ENCODE results near the gene VWA1. TPM values are rescaled to one million over a fixed set of nuclear protein-coding genes. Genes with fewer than 3 reads are reported as not detected.
"Not testable (repeated sequence)": the region's sequence is repeated elsewhere in the genome, so short reads cannot be mapped to it uniquely, and the experiment has no call there.

The VWA1 gene
- total and polyA plus RNA-seq, 9 donors = 32.9 to 99.5 (median 68.1) TPM

DNA sequence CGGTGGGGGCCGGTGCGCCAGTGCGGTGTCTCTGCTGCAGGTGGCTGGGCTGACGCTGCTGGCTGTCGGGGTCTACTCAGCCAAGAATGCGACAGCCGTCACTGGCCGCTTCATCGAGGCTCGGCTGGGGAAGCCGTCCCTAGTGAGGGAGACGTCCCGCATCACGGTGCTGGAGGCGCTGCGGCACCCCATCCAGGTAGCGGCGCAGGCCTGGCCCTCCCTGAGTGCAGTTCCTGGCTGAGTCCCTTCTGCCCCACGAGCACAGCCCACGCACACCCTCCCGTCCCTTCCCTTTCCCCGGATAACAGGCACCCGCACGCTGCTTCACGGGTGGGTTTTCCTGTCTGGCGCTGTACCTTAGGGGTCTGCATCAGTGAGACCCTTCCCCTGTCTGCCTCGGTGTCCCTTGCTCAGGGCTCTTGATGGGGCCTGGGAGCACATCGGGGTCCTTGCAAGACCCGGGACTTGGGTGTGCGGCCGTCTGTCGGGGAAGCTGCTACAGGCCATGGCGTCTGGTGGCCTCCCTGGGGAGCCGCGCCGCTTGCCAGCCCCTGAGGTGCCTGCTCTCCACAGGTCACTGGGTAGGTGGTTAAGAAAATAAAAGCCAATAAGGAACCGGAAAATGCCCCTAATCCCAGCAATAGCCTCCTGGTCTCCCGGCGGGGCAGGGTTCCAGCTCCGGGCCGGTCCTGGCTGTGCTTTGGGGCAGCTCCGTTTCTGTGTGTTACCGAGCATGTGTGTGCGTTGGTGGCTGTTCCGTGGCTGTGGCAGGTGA, 49.7 kb downstream of the VWA1 start:
- WGBS (ENCODE audit: insufficient coverage) = 88% methylated on average over 22 of the region's 46 CpGs
- H3K27ac ChIP-seq (ENCODE audit: low read length); H3K4me3 ChIP-seq (ENCODE audit: low read length); DNase-seq; H3K27me3 ChIP-seq (ENCODE audit: control insufficient read depth, insufficient read depth, low read length); H3K4me1 ChIP-seq (ENCODE audit: control insufficient read depth, insufficient read depth, low read length); H3K9me3 ChIP-seq (replicated peaks; ENCODE audit: control insufficient read depth, low read depth, low read length): not testable (repeated sequence)
- peaks cover 60% of the 10 kb centered on the region for H3K36me3 ChIP-seq (ENCODE audit: control insufficient read depth, insufficient read depth, low read length)

DNA sequence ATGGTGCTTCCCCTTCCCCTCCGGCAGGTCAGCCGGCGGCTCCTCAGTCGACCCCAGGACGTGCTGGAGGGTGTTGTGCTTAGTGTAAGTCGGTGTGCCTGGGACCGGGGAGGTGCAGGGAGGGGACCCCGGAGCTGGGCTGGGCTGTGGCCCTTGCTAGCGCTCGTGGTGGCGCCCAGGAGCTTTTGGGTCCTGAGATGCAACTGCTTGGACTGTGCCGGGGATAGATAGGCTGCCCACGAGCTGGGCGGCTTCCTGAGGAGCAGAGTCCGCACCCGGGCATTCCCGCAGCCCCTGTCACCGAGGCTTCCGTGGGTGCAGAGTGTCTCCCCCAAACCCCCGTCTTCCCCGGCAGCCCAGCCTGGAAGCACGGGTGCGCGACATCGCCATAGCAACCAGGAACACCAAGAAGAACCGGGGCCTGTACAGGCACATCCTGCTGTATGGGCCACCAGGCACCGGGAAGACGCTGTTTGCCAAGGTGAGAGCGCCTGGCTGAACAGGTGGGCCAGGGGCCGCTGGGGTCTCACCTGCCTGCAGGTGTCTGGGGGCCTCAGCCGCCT, 50.3 kb downstream of the VWA1 start:
- not testable (repeated sequence) for H3K27me3 ChIP-seq (ENCODE audit: control insufficient read depth, insufficient read depth, low read length); DNase-seq; H3K27ac ChIP-seq (ENCODE audit: low read length); H3K4me3 ChIP-seq (ENCODE audit: low read length); H3K4me1 ChIP-seq (ENCODE audit: control insufficient read depth, insufficient read depth, low read length); H3K9me3 ChIP-seq (replicated peaks; ENCODE audit: control insufficient read depth, low read depth, low read length)
- peaks cover 61% of the 10 kb centered on the region for H3K36me3 ChIP-seq (ENCODE audit: control insufficient read depth, insufficient read depth, low read length)
- WGBS (ENCODE audit: insufficient coverage) = 93% methylated on average over 22 of the region's 31 CpGs

DNA sequence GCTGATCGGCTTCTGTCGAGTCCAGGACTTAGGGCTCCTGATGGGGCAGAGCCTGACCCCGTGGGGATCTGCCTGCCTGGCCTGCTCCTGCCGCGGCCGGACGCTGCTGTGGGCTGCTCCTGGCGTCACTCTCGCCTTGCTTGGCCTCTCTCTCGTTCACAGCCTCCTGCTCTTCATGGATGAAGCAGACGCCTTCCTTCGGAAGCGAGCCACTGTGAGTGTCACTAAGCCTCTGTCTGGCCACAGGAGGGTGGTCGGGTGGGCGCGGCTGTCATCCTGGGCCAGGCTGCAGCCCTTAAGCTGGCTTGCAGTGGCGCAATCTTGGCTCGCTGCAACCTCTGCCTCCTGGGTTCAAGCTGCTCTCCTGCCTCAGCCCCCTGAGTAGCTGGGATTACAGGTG, 52.2 kb downstream of the VWA1 start:
- Histone ChIP-seq H3K4me1 (ENCODE audit: control insufficient read depth, insufficient read depth, low read length) (no peaks in the 10 kb centered on the region), H3K4me3 (ENCODE audit: low read length) (no peak overlapping the region), H3K36me3 (ENCODE audit: control insufficient read depth, insufficient read depth, low read length) (peaks cover 68% of the 10 kb centered on the region), H3K27me3 (ENCODE audit: control insufficient read depth, insufficient read depth, low read length) (no peaks in the 10 kb centered on the region), H3K27ac (ENCODE audit: low read length) (no peak overlapping the region), H3K9me3 (replicated peaks; ENCODE audit: control insufficient read depth, low read depth, low read length) (peaks cover 5% of the 10 kb centered on the region)
- no peak for DNase-seq
- 94% methylated on average over 16 of the region's 18 CpGs for WGBS (ENCODE audit: insufficient coverage)

DNA sequence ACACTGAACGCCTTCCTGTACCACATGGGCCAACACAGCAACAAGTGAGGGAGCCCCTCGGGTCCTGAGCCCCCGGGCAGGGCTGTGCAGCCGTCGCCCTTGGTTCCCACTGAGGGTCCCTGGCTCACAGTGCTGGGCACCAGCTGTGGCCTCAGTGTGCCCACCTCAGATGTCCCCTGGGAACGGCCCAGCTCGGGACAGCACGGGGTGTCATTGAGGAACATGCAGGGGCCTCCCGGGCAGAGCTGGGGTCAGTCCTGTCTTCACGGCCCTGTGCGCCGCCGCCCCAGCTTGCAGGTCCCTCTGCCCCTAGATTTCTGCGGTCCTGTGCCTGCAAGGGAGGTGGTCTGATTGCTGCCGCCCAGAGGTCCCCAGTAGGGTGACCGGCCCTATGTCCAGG, 53.7 kb downstream of the VWA1 start:
- H3K27ac ChIP-seq (ENCODE audit: low read length) = no peak overlapping the region
- no peaks in the 10 kb centered on the region for H3K27me3 ChIP-seq (ENCODE audit: control insufficient read depth, insufficient read depth, low read length)
- H3K4me3 ChIP-seq (ENCODE audit: low read length) = no peak overlapping the region
- H3K4me1 ChIP-seq (ENCODE audit: control insufficient read depth, insufficient read depth, low read length) = no peaks in the 10 kb centered on the region
- DNase-seq = no peak
- 96% methylated on average over 16 of the region's 16 CpGs for WGBS (ENCODE audit: insufficient coverage)
- H3K9me3 ChIP-seq (replicated peaks; ENCODE audit: control insufficient read depth, low read depth, low read length) = peaks cover 13% of the 10 kb centered on the region
- peaks cover 59% of the 10 kb centered on the region for H3K36me3 ChIP-seq (ENCODE audit: control insufficient read depth, insufficient read depth, low read length)

DNA sequence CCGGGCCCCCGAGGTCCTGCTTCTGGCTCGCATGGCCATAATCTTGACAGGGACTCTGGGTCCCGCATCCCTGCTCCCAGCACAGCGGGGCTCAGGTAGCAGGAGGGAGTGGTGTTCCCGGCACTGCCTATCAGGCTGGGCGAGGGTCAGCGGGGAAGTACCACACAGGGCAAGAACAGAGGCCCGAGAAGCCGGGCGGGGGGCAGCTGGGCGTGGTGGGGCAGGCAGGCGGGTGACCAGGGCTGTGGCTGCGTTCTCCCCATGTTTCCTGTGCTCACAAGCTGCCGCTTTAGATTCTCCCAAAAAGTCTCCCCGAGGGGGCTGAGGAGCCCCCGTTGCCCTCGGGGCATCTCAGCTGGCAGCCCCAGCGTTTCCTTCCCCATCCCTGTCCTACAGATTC, 54.4 kb downstream of the VWA1 start:
- WGBS (ENCODE audit: insufficient coverage) = 96% methylated on average over 18 of the region's 19 CpGs
- Histone ChIP-seq H3K36me3 (ENCODE audit: control insufficient read depth, insufficient read depth, low read length) (peaks cover 59% of the 10 kb centered on the region), H3K4me3 (ENCODE audit: low read length) (no peak overlapping the region)

DNA sequence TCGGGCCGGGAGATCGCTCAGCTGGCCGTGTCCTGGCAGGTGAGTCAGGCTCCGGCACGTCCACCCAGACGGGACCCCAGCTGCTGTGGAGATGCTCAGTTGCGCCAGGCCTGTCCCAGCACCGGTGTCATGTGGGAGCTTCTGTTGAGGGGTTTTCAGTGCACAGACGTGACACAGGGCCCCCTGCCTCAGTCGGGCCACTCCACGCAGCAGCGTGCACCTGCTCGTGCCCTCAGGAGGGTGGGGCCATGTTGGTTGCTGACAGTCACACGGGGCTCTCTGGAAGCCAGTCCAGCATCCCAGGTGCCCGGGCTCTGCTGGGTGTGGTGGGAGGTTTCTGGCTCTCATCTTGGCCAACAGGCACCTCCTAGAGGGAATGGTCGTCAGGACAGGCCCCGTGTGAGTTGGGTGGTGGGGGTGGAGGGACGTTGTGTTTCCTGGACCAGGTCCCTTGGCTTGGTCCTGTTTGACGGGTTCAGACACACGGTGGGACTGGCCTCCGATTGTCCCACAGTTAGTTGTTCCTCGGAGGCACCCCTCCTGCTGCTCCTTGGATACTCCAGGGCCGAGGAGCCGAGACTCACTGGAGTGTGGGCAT, 55.2 kb downstream of the VWA1 start:
- Histone ChIP-seq H3K4me1 (ENCODE audit: control insufficient read depth, insufficient read depth, low read length) (no peaks in the 10 kb centered on the region), H3K9me3 (replicated peaks; ENCODE audit: control insufficient read depth, low read depth, low read length) (peaks cover 13% of the 10 kb centered on the region), H3K27me3 (ENCODE audit: control insufficient read depth, insufficient read depth, low read length) (no peaks in the 10 kb centered on the region), H3K4me3 (ENCODE audit: low read length) (no peak overlapping the region), H3K36me3 (ENCODE audit: control insufficient read depth, insufficient read depth, low read length) (peaks cover 62% of the 10 kb centered on the region), H3K27ac (ENCODE audit: low read length) (no peak overlapping the region)
- 93% methylated on average over 18 of the region's 25 CpGs for WGBS (ENCODE audit: insufficient coverage)
- no peak for DNase-seq

More for the DNA sequence above, 54.4 kb downstream of the VWA1 start:
- Histone ChIP-seq H3K27me3 (ENCODE audit: control insufficient read depth, insufficient read depth, low read length) (no peaks in the 10 kb centered on the region), H3K4me1 (ENCODE audit: control insufficient read depth, insufficient read depth, low read length) (no peaks in the 10 kb centered on the region), H3K9me3 (replicated peaks; ENCODE audit: control insufficient read depth, low read depth, low read length) (peaks cover 13% of the 10 kb centered on the region), H3K27ac (ENCODE audit: low read length) (no peak overlapping the region)
- no peak for DNase-seq

DNA sequence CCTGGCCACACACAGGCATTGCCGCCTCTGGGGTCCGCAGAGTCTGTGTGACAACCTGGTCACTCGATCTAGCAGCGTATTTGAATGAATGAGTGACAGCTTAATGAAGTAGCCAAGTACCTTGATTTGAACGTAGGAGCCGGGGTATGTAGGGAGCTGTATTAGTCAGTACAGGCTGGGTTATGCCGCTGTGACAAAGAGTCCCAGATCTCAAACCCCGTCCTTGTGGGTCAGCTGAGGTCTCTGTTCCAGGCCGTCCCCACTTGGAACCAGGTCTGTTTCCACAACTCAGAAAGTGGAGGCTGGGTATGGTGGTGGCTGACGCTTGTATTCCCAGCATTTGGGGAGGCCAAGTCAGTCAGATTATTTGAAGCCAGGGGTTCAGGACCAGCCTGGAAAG, 56.1 kb downstream of the VWA1 start:
- WGBS (ENCODE audit: insufficient coverage) = 96% methylated on average over 9 of the region's 10 CpGs
- no peaks in the 10 kb centered on the region for H3K27me3 ChIP-seq (ENCODE audit: control insufficient read depth, insufficient read depth, low read length)
- no peak overlapping the region for H3K27ac ChIP-seq (ENCODE audit: low read length)
- H3K4me1 ChIP-seq (ENCODE audit: control insufficient read depth, insufficient read depth, low read length) = no peaks in the 10 kb centered on the region
- peaks cover 13% of the 10 kb centered on the region for H3K9me3 ChIP-seq (replicated peaks; ENCODE audit: control insufficient read depth, low read depth, low read length)
- H3K4me3 ChIP-seq (ENCODE audit: low read length) = no peak overlapping the region
- no peak for DNase-seq
- H3K36me3 ChIP-seq (ENCODE audit: control insufficient read depth, insufficient read depth, low read length) = peaks cover 62% of the 10 kb centered on the region

Other genes with a start within 250 kb of the VWA1 start
- 2.7 TPM for gene TNFRSF18, start 229.1 kb upstream of the VWA1 start, total RNA-seq
- 1 to 10 TPM; 1.8 to 7.4 (median 3.3) TPM for gene TNFRSF18, start 229.1 kb upstream of the VWA1 start, polyA plus RNA-seq (ENCODE audit: insufficient read depth in 1 of 8, insufficient read length in 8 of 8, low replicate concordance in 1 of 8)
- gene TNFRSF4, start 221.5 kb upstream of the VWA1 start, total RNA-seq = 3.2 TPM
- gene TNFRSF4, start 221.5 kb upstream of the VWA1 start, polyA plus RNA-seq (ENCODE audit: insufficient read depth in 1 of 8, insufficient read length in 8 of 8, low replicate concordance in 1 of 8) = 1 to 10 TPM; 1.5 to 3.3 (median 2.0) TPM
- 57.2 TPM for gene SDF4, start 203.7 kb upstream of the VWA1 start, total RNA-seq
- gene SDF4, start 203.7 kb upstream of the VWA1 start, polyA plus RNA-seq (ENCODE audit: insufficient read depth in 1 of 8, insufficient read length in 8 of 8, low replicate concordance in 1 of 8) = 100 to 1,000 TPM in 4 of 8 donors, 10 to 100 TPM in 4; 87.5 to 117 (median 99.6) TPM
- 19.2 TPM for gene B3GALT6, start 203.5 kb upstream of the VWA1 start, total RNA-seq
- 10 to 100 TPM; 19.0 to 22.8 (median 21.4) TPM for gene B3GALT6, start 203.5 kb upstream of the VWA1 start, polyA plus RNA-seq (ENCODE audit: insufficient read depth in 1 of 8, insufficient read length in 8 of 8, low replicate concordance in 1 of 8)
- 8.2 TPM for gene C1QTNF12, start 189.0 kb upstream of the VWA1 start, total RNA-seq
- gene C1QTNF12, start 189.0 kb upstream of the VWA1 start, polyA plus RNA-seq (ENCODE audit: insufficient read depth in 1 of 8, insufficient read length in 8 of 8, low replicate concordance in 1 of 8) = 1 to 10 TPM; 1.9 to 8.7 (median 4.5) TPM
- gene UBE2J2, start 161.8 kb upstream of the VWA1 start, total RNA-seq = 29.6 TPM
- gene UBE2J2, start 161.8 kb upstream of the VWA1 start, polyA plus RNA-seq (ENCODE audit: insufficient read depth in 1 of 8, insufficient read length in 8 of 8, low replicate concordance in 1 of 8) = 10 to 100 TPM; 36.0 to 48.3 (median 41.5) TPM
- 2.9 TPM for gene SCNN1D, start 155.3 kb upstream of the VWA1 start, total RNA-seq
- gene SCNN1D, start 155.3 kb upstream of the VWA1 start, polyA plus RNA-seq (ENCODE audit: insufficient read depth in 1 of 8, insufficient read length in 8 of 8, low replicate concordance in 1 of 8) = 1 to 10 TPM; 2.9 to 8.5 (median 4.8) TPM
- 29.0 TPM for gene ACAP3, start 127.8 kb upstream of the VWA1 start, total RNA-seq
- gene ACAP3, start 127.8 kb upstream of the VWA1 start, polyA plus RNA-seq (ENCODE audit: insufficient read depth in 1 of 8, insufficient read length in 8 of 8, low replicate concordance in 1 of 8) = 10 to 100 TPM; 28.2 to 63.5 (median 52.3) TPM
- 7.8 TPM for gene PUSL1, start 127.1 kb upstream of the VWA1 start, total RNA-seq
- gene PUSL1, start 127.1 kb upstream of the VWA1 start, polyA plus RNA-seq (ENCODE audit: insufficient read depth in 1 of 8, insufficient read length in 8 of 8, low replicate concordance in 1 of 8) = 1 to 10 TPM; 6.1 to 8.6 (median 7.2) TPM
- gene INTS11, start 111.0 kb upstream of the VWA1 start, total RNA-seq = 55.9 TPM
- gene INTS11, start 111.0 kb upstream of the VWA1 start, polyA plus RNA-seq (ENCODE audit: insufficient read depth in 1 of 8, insufficient read length in 8 of 8, low replicate concordance in 1 of 8) = 100 to 1,000 TPM in 1 of 8 donors, 10 to 100 TPM in 7; 69.3 to 100 (median 86.6) TPM
- gene CPTP, start 110.9 kb upstream of the VWA1 start, total RNA-seq = 12.5 TPM
- gene CPTP, start 110.9 kb upstream of the VWA1 start, polyA plus RNA-seq (ENCODE audit: insufficient read depth in 1 of 8, insufficient read length in 8 of 8, low replicate concordance in 1 of 8) = 10 to 100 TPM; 14.7 to 19.6 (median 17.8) TPM
- gene TAS1R3, start 104.4 kb upstream of the VWA1 start, total RNA-seq = 2.4 TPM
- gene TAS1R3, start 104.4 kb upstream of the VWA1 start, polyA plus RNA-seq (ENCODE audit: insufficient read depth in 1 of 8, insufficient read length in 8 of 8, low replicate concordance in 1 of 8) = 1 to 10 TPM in 7 of 8 donors, under 1 TPM in 1; 0.96 to 3.8 (median 2.4) TPM
- 45.8 TPM for gene DVL1, start 86.3 kb upstream of the VWA1 start, total RNA-seq
- 10 to 100 TPM; 38.2 to 50.5 (median 46.7) TPM for gene DVL1, start 86.3 kb upstream of the VWA1 start, polyA plus RNA-seq (ENCODE audit: insufficient read depth in 1 of 8, insufficient read length in 8 of 8, low replicate concordance in 1 of 8)
- 87.9 TPM for gene MXRA8, start 77.1 kb upstream of the VWA1 start, total RNA-seq
- 100 to 1,000 TPM in 1 of 8 donors, 10 to 100 TPM in 7; 56.2 to 113 (median 83.5) TPM for gene MXRA8, start 77.1 kb upstream of the VWA1 start, polyA plus RNA-seq (ENCODE audit: insufficient read depth in 1 of 8, insufficient read length in 8 of 8, low replicate concordance in 1 of 8)
- 74.8 TPM for gene AURKAIP1, start 60.5 kb upstream of the VWA1 start, total RNA-seq
- gene AURKAIP1, start 60.5 kb upstream of the VWA1 start, polyA plus RNA-seq (ENCODE audit: insufficient read depth in 1 of 8, insufficient read length in 8 of 8, low replicate concordance in 1 of 8) = 10 to 100 TPM; 66.7 to 93.6 (median 74.7) TPM
- 124 TPM for gene CCNL2, start 36.4 kb upstream of the VWA1 start, total RNA-seq
- 100 to 1,000 TPM; 101 to 205 (median 156) TPM for gene CCNL2, start 36.4 kb upstream of the VWA1 start, polyA plus RNA-seq (ENCODE audit: insufficient read depth in 1 of 8, insufficient read length in 8 of 8, low replicate concordance in 1 of 8)
- gene MRPL20, start 28.4 kb upstream of the VWA1 start, total RNA-seq = 99.3 TPM
- 100 to 1,000 TPM in 5 of 8 donors, 10 to 100 TPM in 3; 97.9 to 121 (median 105) TPM for gene MRPL20, start 28.4 kb upstream of the VWA1 start, polyA plus RNA-seq (ENCODE audit: insufficient read depth in 1 of 8, insufficient read length in 8 of 8, low replicate concordance in 1 of 8)
- 13.9 TPM for gene ANKRD65, start 14.4 kb upstream of the VWA1 start, total RNA-seq
- gene ANKRD65, start 14.4 kb upstream of the VWA1 start, polyA plus RNA-seq (ENCODE audit: insufficient read depth in 1 of 8, insufficient read length in 8 of 8, low replicate concordance in 1 of 8) = 10 to 100 TPM; 10.6 to 24.1 (median 16.8) TPM
- gene ATAD3C, start 14.0 kb downstream of the VWA1 start, total RNA-seq = 0.22 TPM
- gene ATAD3C, start 14.0 kb downstream of the VWA1 start, polyA plus RNA-seq (ENCODE audit: insufficient read depth in 1 of 8, insufficient read length in 8 of 8, low replicate concordance in 1 of 8) = 1 to 10 TPM in 3 of 8 donors, under 1 TPM in 5; 0.28 to 1.2 (median 0.49) TPM
- 13.7 TPM for gene ATAD3B, start 36.1 kb downstream of the VWA1 start, total RNA-seq
- gene ATAD3B, start 36.1 kb downstream of the VWA1 start, polyA plus RNA-seq (ENCODE audit: insufficient read depth in 1 of 8, insufficient read length in 8 of 8, low replicate concordance in 1 of 8) = 10 to 100 TPM in 7 of 8 donors, 1 to 10 TPM in 1; 9.6 to 16.5 (median 14.5) TPM
- 13.5 TPM for gene ATAD3A, start 76.5 kb downstream of the VWA1 start, total RNA-seq
- 10 to 100 TPM; 15.8 to 22.0 (median 20.6) TPM for gene ATAD3A, start 76.5 kb downstream of the VWA1 start, polyA plus RNA-seq (ENCODE audit: insufficient read depth in 1 of 8, insufficient read length in 8 of 8, low replicate concordance in 1 of 8)
- 3.5 TPM for gene TMEM240, start 104.9 kb downstream of the VWA1 start, total RNA-seq
- 1 to 10 TPM; 3.6 to 9.2 (median 4.9) TPM for gene TMEM240, start 104.9 kb downstream of the VWA1 start, polyA plus RNA-seq (ENCODE audit: insufficient read depth in 1 of 8, insufficient read length in 8 of 8, low replicate concordance in 1 of 8)
- gene SSU72, start 139.2 kb downstream of the VWA1 start, total RNA-seq = 38.0 TPM
- 100 to 1,000 TPM in 1 of 8 donors, 10 to 100 TPM in 7; 77.5 to 106 (median 92.4) TPM for gene SSU72, start 139.2 kb downstream of the VWA1 start, polyA plus RNA-seq (ENCODE audit: insufficient read depth in 1 of 8, insufficient read length in 8 of 8, low replicate concordance in 1 of 8)
- 0.62 TPM for gene FNDC10, start 164.4 kb downstream of the VWA1 start, total RNA-seq
- 1 to 10 TPM; 1.5 to 3.3 (median 2.7) TPM for gene FNDC10, start 164.4 kb downstream of the VWA1 start, polyA plus RNA-seq (ENCODE audit: insufficient read depth in 1 of 8, insufficient read length in 8 of 8, low replicate concordance in 1 of 8)
- 54.8 TPM for gene MIB2, start 179.8 kb downstream of the VWA1 start, total RNA-seq
- gene MIB2, start 179.8 kb downstream of the VWA1 start, polyA plus RNA-seq (ENCODE audit: insufficient read depth in 1 of 8, insufficient read length in 8 of 8, low replicate concordance in 1 of 8) = 100 to 1,000 TPM in 1 of 8 donors, 10 to 100 TPM in 7; 43.2 to 111 (median 76.9) TPM
- gene MMP23B, start 196.5 kb downstream of the VWA1 start, total RNA-seq = 50.7 TPM
- gene MMP23B, start 196.5 kb downstream of the VWA1 start, polyA plus RNA-seq (ENCODE audit: insufficient read depth in 1 of 8, insufficient read length in 8 of 8, low replicate concordance in 1 of 8) = 10 to 100 TPM; 27.6 to 55.6 (median 36.3) TPM
- 9.4 TPM for gene CDK11B, start 223.3 kb downstream of the VWA1 start, total RNA-seq
- gene CDK11B, start 223.3 kb downstream of the VWA1 start, polyA plus RNA-seq (ENCODE audit: insufficient read depth in 1 of 8, insufficient read length in 8 of 8, low replicate concordance in 1 of 8) = 10 to 100 TPM; 32.0 to 37.8 (median 35.1) TPM

All from muscle of leg (tissue), 11 donors.